Measurements from ENCODE around the gene NAB2.

NAB2 gene

DNA sequence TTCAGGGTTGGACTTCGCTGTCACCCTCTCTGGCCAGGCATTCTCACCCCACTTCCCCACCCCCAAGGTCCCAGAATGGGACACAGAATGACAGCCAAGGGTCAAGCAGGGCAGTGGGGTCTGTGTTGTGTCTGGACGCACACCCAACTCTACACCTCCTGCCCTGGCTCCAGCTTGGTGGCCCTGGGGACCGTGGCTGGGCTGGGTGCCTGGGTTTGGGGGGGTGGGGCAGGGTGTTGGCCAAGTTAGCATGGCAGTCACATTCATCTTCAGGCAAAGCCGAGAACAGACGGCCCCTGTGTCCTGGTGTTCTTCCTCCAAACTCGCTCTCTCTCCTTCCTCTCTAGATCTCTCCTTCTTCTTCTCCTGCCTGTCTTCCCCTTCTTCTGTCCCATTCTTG is 45.0 kb downstream of the NAB2 start:
- Histone ChIP-seq H3K4me3 (ENCODE audit: low read depth, low read length) (no peak overlapping the region), H3K27ac (ENCODE audit: extremely low read depth, low read depth, low read length) (no peak overlapping the region), H3K9me3 (ENCODE audit: control insufficient read depth, insufficient read depth, low read depth, low read length) (no peaks in the 10 kb centered on the region), H3K36me3 (ENCODE audit: control insufficient read depth in 2 of 2, insufficient read depth in 1 of 2, low read length in 2 of 2) (peaks cover 0 to 11% of the 10 kb centered on the region in 2 experiments; a peak in 1 of 3 replicates), H3K4me1 (ENCODE audit: control insufficient read depth, insufficient read depth, low read length) (no peaks in the 10 kb centered on the region; the same call in 1 of the 2 replicates)
- peak; percentile 39; the same call in 1 of the 2 replicates for TF ChIP-seq KLF1 (tag by site-specific recombination; IDR thresholded peaks at IDR 0.05)
- TF ChIP-seq ZNF112 (tag by site-specific recombination; IDR thresholded peaks at IDR 0.05) = no peak
- ChIA-PET CTCF (interaction anchor here (0.8 to 1.4 kb wide), 4 partner anchors 10 to 110 kb away, joined by 3 to 9 read pairs (median 6); no protein-coding TSS in a partner anchor), POLR2A (interaction anchor here (0.8 kb wide), 1 partner anchor 13 kb away, joined by 3 read pairs; no protein-coding TSS in a partner anchor)

DNA sequence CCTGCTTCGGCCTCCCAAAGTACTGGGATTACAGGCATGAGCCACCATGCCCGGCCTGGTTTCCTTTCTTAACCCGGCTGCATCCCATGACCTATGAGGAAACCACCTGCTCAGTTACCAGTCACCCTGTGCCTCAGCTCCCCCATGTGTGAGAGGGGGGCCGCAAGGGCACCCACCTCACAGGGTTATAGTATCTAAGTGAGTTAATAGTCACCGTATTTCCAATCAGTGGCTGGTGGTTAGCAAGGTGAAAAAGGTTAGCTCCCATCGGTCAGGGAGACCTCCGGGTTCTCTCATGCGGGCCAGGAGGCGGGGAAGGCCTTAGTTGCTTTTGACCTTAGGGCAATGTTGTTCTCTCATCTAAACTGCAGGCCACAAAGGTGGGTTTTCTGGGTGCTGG is 46.0 kb downstream of the NAB2 start:
- POLR2A ChIA-PET = interaction anchor here (0.6 kb wide), 1 partner anchor 933 kb away, joined by 5 read pairs; no protein-coding TSS in a partner anchor
- no peak for TF ChIP-seq YY2 (tag by site-specific recombination; IDR thresholded peaks at IDR 0.05)
- no peak for TF ChIP-seq ZNF785 (tag by site-specific recombination; IDR thresholded peaks at IDR 0.05)
- TF ChIP-seq ZNF670 (tag by site-specific recombination; IDR thresholded peaks at IDR 0.05; ENCODE audit: low read depth) = no peak
- TF ChIP-seq KLF9 (tag by site-specific recombination; IDR thresholded peaks at IDR 0.05; ENCODE audit: low read depth) = no peak
- no peak for TF ChIP-seq ZSCAN23 (tag by site-specific recombination; IDR thresholded peaks at IDR 0.05)
- TF ChIP-seq, protein P1, sequence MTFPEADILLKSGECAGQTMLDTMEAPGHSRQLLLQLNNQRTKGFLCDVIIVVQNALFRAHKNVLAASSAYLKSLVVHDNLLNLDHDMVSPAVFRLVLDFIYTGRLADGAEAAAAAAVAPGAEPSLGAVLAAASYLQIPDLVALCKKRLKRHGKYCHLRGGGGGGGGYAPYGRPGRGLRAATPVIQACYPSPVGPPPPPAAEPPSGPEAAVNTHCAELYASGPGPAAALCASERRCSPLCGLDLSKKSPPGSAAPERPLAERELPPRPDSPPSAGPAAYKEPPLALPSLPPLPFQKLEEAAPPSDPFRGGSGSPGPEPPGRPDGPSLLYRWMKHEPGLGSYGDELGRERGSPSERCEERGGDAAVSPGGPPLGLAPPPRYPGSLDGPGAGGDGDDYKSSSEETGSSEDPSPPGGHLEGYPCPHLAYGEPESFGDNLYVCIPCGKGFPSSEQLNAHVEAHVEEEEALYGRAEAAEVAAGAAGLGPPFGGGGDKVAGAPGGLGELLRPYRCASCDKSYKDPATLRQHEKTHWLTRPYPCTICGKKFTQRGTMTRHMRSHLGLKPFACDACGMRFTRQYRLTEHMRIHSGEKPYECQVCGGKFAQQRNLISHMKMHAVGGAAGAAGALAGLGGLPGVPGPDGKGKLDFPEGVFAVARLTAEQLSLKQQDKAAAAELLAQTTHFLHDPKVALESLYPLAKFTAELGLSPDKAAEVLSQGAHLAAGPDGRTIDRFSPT (tag by site-specific recombination; IDR thresholded peaks at IDR 0.05) = no peak
- no peak for TF ChIP-seq ZNF747 (tag by site-specific recombination; IDR thresholded peaks at IDR 0.05)
- TF ChIP-seq, protein P2, sequence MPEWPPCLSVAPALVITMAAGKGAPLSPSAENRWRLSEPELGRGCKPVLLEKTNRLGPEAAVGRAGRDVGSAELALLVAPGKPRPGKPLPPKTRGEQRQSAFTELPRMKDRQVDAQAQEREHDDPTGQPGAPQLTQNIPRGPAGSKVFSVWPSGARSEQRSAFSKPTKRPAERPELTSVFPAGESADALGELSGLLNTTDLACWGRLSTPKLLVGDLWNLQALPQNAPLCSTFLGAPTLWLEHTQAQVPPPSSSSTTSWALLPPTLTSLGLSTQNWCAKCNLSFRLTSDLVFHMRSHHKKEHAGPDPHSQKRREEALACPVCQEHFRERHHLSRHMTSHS (tag by site-specific recombination; IDR thresholded peaks at IDR 0.05) = no peak
- no peak for TF ChIP-seq MEIS1 (CRISPR knock-in tag; IDR thresholded peaks at IDR 0.05; ENCODE audit: borderline replicate concordance)
- no peak for TF ChIP-seq SCRT1 (tag by site-specific recombination; IDR thresholded peaks at IDR 0.05; ENCODE audit: borderline replicate concordance)
- no peak for TF ChIP-seq ZNF423 (tag by site-specific recombination; IDR thresholded peaks at IDR 0.05)
- no peak for TF ChIP-seq ZBTB7A (tag by site-specific recombination; IDR thresholded peaks at IDR 0.05; ENCODE audit: low read depth)
- no peak for TF ChIP-seq REPIN1 (tag by site-specific recombination; IDR thresholded peaks at IDR 0.05; ENCODE audit: low read depth)
- no peak for TF ChIP-seq ZNF426 (tag by site-specific recombination; IDR thresholded peaks at IDR 0.05)
- Histone ChIP-seq H3K27ac (ENCODE audit: extremely low read depth, low read depth, low read length) (no peak overlapping the region), H3K4me3 (ENCODE audit: low read depth, low read length) (no peak overlapping the region), H3K9me3 (ENCODE audit: control insufficient read depth, insufficient read depth, low read depth, low read length) (no peaks in the 10 kb centered on the region), H3K4me1 (ENCODE audit: control insufficient read depth, insufficient read depth, low read length) (no peaks in the 10 kb centered on the region; the same call in 1 of the 2 replicates), H3K36me3 (ENCODE audit: control insufficient read depth in 2 of 2, insufficient read depth in 1 of 2, low read length in 2 of 2) (peaks cover 0 to 21% of the 10 kb centered on the region in 2 experiments; a peak in 1 of 3 replicates)
- CTCF ChIA-PET = interaction anchor here (0.6 to 2.7 kb wide), 3 partner anchors 11 to 107 kb away, joined by 3 to 10 read pairs (median 3); no protein-coding TSS in a partner anchor

DNA sequence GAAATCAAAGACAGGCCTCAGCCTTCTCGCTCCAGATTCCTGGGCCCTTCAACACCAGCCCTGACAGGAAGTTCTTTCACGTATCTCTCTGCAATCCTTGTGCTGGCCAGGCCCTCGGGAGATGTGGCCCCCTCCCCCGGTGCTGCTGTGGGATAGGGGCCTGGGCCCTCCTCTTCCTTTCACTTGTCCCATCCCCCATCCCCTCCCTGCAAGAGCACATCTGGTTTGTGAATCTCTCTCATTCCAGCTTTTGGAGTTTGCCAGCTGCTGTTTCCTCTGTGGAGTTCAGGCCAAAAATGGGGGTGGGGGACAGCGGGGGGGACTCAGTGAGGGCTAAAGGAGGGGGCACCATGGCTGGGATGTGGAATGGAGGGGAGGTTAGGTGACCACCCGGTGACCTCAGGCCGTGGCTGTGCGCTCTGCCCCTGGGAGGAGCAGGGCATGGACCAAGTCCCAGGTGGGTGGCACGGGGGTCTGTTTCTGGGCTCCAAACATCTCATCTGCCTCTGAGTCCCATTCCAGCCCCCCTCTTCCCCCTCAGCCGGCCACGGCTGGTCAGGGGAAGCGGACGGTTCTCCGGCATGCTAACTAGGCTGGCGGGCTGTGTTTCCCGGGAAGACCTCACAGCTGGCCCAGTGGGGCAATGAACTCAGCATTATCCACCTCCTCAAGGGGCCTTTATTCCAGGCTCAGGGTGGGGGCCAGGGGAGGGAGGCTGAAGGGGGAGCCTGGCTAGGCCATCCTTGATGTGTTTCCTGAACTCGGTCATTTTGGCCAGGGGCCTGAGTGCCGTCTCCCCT is 46.8 kb downstream of the NAB2 start:
- no peaks in the 10 kb centered on the region for H3K9me3 ChIP-seq (ENCODE audit: control insufficient read depth, insufficient read depth, low read depth, low read length)
- no peaks in the 10 kb centered on the region; the same call in 1 of the 2 replicates for H3K4me1 ChIP-seq (ENCODE audit: control insufficient read depth, insufficient read depth, low read length)
- no peak overlapping the region for H3K4me3 ChIP-seq (ENCODE audit: low read depth, low read length)
- POLR2A ChIA-PET = interaction anchor here (0.6 to 1.3 kb wide), 2 partner anchors 8 to 934 kb away, joined by 5 to 10 read pairs; partner anchors contain the start of gene LRP1
- CTCF ChIA-PET = interaction anchor here (0.6 to 2.7 kb wide), 6 partner anchors 8 to 107 kb away, joined by 3 to 10 read pairs (median 3); partner anchors contain the start of gene LRP1
- no peak overlapping the region for H3K27ac ChIP-seq (ENCODE audit: extremely low read depth, low read depth, low read length)
- peaks cover 0 to 27% of the 10 kb centered on the region in 2 experiments; a peak in 2 of 3 replicates for H3K36me3 ChIP-seq (ENCODE audit: control insufficient read depth in 2 of 2, insufficient read depth in 1 of 2, low read length in 2 of 2)
- TF ChIP-seq ZNF521 (tag by site-specific recombination; IDR thresholded peaks at IDR 0.05) = no peak
- no peak for TF ChIP-seq ZNF121 (tag by site-specific recombination; IDR thresholded peaks at IDR 0.05)
- TF ChIP-seq, protein P1 (tag by site-specific recombination; IDR thresholded peaks at IDR 0.05) = no peak
- TF ChIP-seq ZBTB20 (tag by site-specific recombination; IDR thresholded peaks at IDR 0.05) = peak; percentile 57
